WTC11 (cell line): ENCODE measurements around the gene BUB1. TPM values are rescaled to one million over a fixed set of nuclear protein-coding genes. Genes with fewer than 3 reads are reported as not detected.
A peak's percentile ranks its signal among the peaks of the same experiment; 100 is the strongest.

Experiments used
- ATAC-seq: fragments of 200-7000 bp; cut with Tn5 transposase; 2 replicates; pipeline ENCODE4 v1.10.0; 2021; ENCODE audit warnings: mild to moderate bottlenecking, moderate library complexity
- CTCF ChIA-PET: fragments of 300-600 bp; sonication (Branson Sonifier 250); formaldehyde crosslinking; loops from one replicate; lab custom pipeline; 2021; ENCODE audit warnings: antibody characterized with exemption; lab: Charles Lee
- POLR2A ChIA-PET: fragments of 350-600 bp; sonication (Branson Sonifier 250); formaldehyde crosslinking; loops from one replicate; lab custom pipeline; 2021; ENCODE audit warnings: antibody characterized with exemption; lab: Charles Lee
- DNase-seq: peaks from one replicate; pipeline ENCODE4 v3.0.0; 2021; ENCODE audit warnings: low spot score
- H3K27ac Mint-ChIP-seq: 2 replicates; pipeline ENCODE4 v1.8.0; 2021; ENCODE audit warnings: mixed read lengths
- H3K27me3 Mint-ChIP-seq: 2 replicates; pipeline ENCODE4 v1.8.0; 2021; ENCODE audit warnings: low read depth, mild to moderate bottlenecking, moderate library complexity, mixed read lengths
- H3K36me3 Mint-ChIP-seq: 2 replicates; pipeline ENCODE4 v1.8.0; 2021; ENCODE audit warnings: mixed read lengths
- H3K4me1 Mint-ChIP-seq: 2 replicates; pipeline ENCODE4 v1.8.0; 2022; ENCODE audit warnings: mixed read lengths
- H3K4me3 Mint-ChIP-seq: 2 replicates; pipeline ENCODE4 v1.8.0; 2021; ENCODE audit warnings: mild to moderate bottlenecking, moderate library complexity, mixed read lengths
- H3K9me3 Mint-ChIP-seq: 2 replicates; pipeline ENCODE4 v1.8.0; 2021; ENCODE audit warnings: mixed read lengths
- CDX4 ChIP-seq: fragments of 250-450 bp; sonication (Bioruptor Pico); IDR thresholded peaks from 2 replicates; pipeline ENCODE4 v1.9.0; 2021; ENCODE audit warnings: moderate library complexity, mild to moderate bottlenecking, inconsistent platforms, borderline replicate concordance
- E2F5 ChIP-seq: sonication (generic); formaldehyde crosslinking; IDR thresholded peaks from 2 replicates; pipeline ENCODE4 v1.8.1; 2022; ENCODE audit warnings: mild to moderate bottlenecking, moderate library complexity, missing genetic modification reagents
- ERG ChIP-seq: fragments of 250-450 bp; sonication (Bioruptor Pico); IDR thresholded peaks from 2 replicates; pipeline ENCODE4 v1.8.0; 2021; ENCODE audit warnings: mild to moderate bottlenecking
- ETV6 ChIP-seq: sonication (generic); formaldehyde crosslinking; IDR thresholded peaks from 2 replicates; pipeline ENCODE4 v1.8.1; 2022; ENCODE audit warnings: mild to moderate bottlenecking, missing genetic modification reagents
- MAX ChIP-seq: sonication (generic); formaldehyde crosslinking; IDR thresholded peaks from 2 replicates; pipeline ENCODE4 v1.8.0; 2022; ENCODE audit warnings: mild to moderate bottlenecking, missing genetic modification reagents
- STAT6 ChIP-seq: sonication (generic); formaldehyde crosslinking; conservative IDR thresholded peaks from 2 replicates; pipeline ENCODE4 v1.8.1; 2023; ENCODE audit warnings: mild to moderate bottlenecking, low read depth, missing genetic modification reagents, moderate library complexity
- USF2 ChIP-seq: sonication (generic); formaldehyde crosslinking; IDR thresholded peaks from 2 replicates; pipeline ENCODE4 v1.8.1; 2023; ENCODE audit warnings: mild to moderate bottlenecking, missing genetic modification reagents, moderate library complexity
- ZBTB43 ChIP-seq: sonication (generic); formaldehyde crosslinking; IDR thresholded peaks from 2 replicates; pipeline ENCODE4 v1.8.1; 2023; ENCODE audit warnings: mild to moderate bottlenecking, missing genetic modification reagents
- ZNF138 ChIP-seq: sonication (generic); formaldehyde crosslinking; conservative IDR thresholded peaks from 2 replicates; pipeline ENCODE4 v1.8.1; 2022; ENCODE audit warnings: mild to moderate bottlenecking, moderate library complexity, missing genetic modification reagents
- ZNF232 ChIP-seq: sonication (generic); formaldehyde crosslinking; IDR thresholded peaks from 2 replicates; pipeline ENCODE4 v1.8.0; 2022; ENCODE audit warnings: mild to moderate bottlenecking, missing genetic modification reagents
- ZNF416 ChIP-seq: fragments of 250-450 bp; sonication (Bioruptor Pico); IDR thresholded peaks from 2 replicates; pipeline ENCODE4 v1.9.0; 2021; ENCODE audit warnings: mild to moderate bottlenecking, inconsistent platforms
- ZNF512 ChIP-seq: sonication (generic); formaldehyde crosslinking; IDR thresholded peaks from 2 replicates; pipeline ENCODE4 v1.8.1; 2022; ENCODE audit warnings: missing genetic modification reagents, borderline replicate concordance
- total RNA-seq: library from RNA; stranded (reverse); gene quantifications from 3 replicates; pipeline ENCODE4 v1.2.3, GENCODE V29; 2021
- TF ChIP-seq, protein P1 (sequence below): sonication (generic); formaldehyde crosslinking; IDR thresholded peaks from 2 replicates; pipeline ENCODE4 v1.8.1; 2023; ENCODE audit warnings: mild to moderate bottlenecking, missing genetic modification reagents
- TF ChIP-seq, protein P2 (sequence below): sonication (generic); formaldehyde crosslinking; IDR thresholded peaks from 2 replicates; pipeline ENCODE4 v1.8.0; 2023; ENCODE audit warnings: missing genetic modification reagents
- TF ChIP-seq, protein P3 (sequence below): fragments of 250-450 bp; sonication (Bioruptor Pico); conservative IDR thresholded peaks from 2 replicates; pipeline ENCODE4 v1.9.0; 2021; ENCODE audit warnings: mild to moderate bottlenecking

The BUB1 gene
- total RNA-seq, 1 experiment from 2014 or later, result 116 TPM

DNA sequence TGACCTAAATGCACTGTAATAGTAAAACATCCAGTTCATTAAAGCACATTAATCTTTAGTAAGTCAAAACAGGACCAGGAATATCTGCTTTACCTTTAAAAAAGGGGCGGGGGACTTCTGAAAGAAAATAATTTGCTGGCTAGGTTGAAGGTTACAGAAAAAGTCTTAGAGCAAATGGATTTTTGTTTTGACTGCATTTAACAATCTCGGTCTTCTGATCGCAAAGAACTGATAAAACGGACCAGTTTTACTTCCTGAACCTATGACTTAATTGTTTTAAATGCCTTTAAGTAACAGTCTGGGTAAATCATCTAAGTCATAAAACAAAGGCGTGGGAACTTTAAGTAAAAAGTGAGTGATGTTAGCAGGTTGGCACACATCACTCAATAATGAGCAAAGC is 783 bp downstream of the BUB1 start (continued):
- TF ChIP-seq, protein P1, sequence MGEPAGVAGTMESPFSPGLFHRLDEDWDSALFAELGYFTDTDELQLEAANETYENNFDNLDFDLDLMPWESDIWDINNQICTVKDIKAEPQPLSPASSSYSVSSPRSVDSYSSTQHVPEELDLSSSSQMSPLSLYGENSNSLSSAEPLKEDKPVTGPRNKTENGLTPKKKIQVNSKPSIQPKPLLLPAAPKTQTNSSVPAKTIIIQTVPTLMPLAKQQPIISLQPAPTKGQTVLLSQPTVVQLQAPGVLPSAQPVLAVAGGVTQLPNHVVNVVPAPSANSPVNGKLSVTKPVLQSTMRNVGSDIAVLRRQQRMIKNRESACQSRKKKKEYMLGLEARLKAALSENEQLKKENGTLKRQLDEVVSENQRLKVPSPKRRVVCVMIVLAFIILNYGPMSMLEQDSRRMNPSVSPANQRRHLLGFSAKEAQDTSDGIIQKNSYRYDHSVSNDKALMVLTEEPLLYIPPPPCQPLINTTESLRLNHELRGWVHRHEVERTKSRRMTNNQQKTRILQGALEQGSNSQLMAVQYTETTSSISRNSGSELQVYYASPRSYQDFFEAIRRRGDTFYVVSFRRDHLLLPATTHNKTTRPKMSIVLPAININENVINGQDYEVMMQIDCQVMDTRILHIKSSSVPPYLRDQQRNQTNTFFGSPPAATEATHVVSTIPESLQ (CRISPR knock-in tag), result no peak

DNA sequence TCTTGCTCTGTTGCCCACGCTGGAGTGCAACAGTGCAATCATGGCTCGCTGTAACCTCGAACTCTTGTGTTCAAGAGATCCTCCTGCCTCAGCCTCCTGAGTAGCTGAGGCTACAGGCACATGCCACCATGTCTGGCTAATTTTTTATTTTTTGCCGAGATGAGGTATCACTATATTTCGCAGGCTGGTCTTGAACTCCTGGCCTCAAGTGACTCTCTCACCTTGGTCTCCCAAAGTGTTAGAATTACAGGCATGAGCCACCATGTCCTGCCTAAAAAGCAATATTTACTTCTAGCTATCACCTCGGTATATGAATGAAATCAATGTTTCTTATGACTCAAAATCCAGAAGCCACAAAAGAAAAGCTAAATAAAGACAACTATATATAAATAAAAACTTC is 2.2 kb downstream of the BUB1 start:
- TF ChIP-seq CDX4 (CRISPR knock-in tag) (no peak), ZNF512 (CRISPR knock-in tag) (no peak), ERG (CRISPR knock-in tag) (no peak), MAX (CRISPR knock-in tag) (no peak), E2F5 (no peak), ZNF138 (CRISPR knock-in tag) (no peak), ZBTB43 (no peak), ZNF232 (CRISPR knock-in tag) (no peak), USF2 (CRISPR knock-in tag) (no peak), ZNF416 (CRISPR knock-in tag) (no peak), ETV6 (CRISPR knock-in tag) (no peak), STAT6 (CRISPR knock-in tag) (no peak)
- TF ChIP-seq, protein P2, sequence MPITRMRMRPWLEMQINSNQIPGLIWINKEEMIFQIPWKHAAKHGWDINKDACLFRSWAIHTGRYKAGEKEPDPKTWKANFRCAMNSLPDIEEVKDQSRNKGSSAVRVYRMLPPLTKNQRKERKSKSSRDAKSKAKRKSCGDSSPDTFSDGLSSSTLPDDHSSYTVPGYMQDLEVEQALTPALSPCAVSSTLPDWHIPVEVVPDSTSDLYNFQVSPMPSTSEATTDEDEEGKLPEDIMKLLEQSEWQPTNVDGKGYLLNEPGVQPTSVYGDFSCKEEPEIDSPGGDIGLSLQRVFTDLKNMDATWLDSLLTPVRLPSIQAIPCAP, result no peak
- TF ChIP-seq, protein P3, sequence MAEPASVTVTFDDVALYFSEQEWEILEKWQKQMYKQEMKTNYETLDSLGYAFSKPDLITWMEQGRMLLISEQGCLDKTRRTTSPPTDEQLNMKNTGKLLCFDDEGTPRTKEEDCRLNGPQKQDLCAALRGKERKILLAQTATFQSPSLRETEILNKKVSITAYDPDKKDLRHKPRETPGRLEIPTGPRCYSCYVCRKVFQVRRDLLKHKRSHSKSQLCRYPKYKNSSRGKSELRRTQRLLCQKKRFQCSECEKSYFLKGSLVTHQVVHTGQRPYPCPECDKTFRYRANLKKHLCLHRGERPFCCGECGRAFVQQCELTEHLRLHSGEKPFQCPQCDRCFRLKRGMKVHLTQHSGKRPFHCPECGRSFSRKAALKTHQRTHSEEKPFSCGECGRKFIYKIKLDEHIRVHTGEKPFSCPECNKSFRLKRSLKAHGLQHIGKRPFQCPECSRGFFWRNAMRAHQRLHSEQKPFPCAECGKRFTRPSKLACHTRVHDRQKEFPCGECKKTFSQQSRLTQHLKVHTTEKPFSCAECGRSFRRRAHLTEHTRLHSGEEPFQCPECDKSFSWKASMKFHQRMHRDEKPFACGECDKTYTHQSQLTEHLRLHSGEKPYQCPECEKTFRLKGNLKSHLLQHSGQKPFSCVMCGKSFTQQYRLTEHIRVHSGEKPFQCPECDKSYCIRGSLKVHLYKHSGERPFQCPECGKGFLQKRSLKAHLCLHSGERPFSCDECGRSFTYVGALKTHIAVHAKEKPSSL (CRISPR knock-in tag), result no peak
- H3K4me3 Mint-ChIP-seq, result peak overlapping the region; percentile 69
- POLR2A ChIA-PET, result no interaction called here
- peaks cover 44% of the 10 kb centered on the region for H3K4me1 Mint-ChIP-seq
- H3K27me3 Mint-ChIP-seq, result peaks cover 21% of the 10 kb centered on the region
- no peaks in the 10 kb centered on the region for H3K9me3 Mint-ChIP-seq
- ATAC-seq (no peak), DNase-seq (no peak)
- H3K27ac Mint-ChIP-seq, result no peak overlapping the region; the same call in 1 of the 2 replicates
- peaks cover 44% of the 10 kb centered on the region for H3K36me3 Mint-ChIP-seq
- CTCF ChIA-PET, result interaction anchor here (2.2 kb wide), 1 partner anchor 79 kb away, joined by 16 read pairs; no protein-coding TSS in a partner anchor
